ENCODE measurements around the gene FXYD1.

Gene FXYD1

DNA sequence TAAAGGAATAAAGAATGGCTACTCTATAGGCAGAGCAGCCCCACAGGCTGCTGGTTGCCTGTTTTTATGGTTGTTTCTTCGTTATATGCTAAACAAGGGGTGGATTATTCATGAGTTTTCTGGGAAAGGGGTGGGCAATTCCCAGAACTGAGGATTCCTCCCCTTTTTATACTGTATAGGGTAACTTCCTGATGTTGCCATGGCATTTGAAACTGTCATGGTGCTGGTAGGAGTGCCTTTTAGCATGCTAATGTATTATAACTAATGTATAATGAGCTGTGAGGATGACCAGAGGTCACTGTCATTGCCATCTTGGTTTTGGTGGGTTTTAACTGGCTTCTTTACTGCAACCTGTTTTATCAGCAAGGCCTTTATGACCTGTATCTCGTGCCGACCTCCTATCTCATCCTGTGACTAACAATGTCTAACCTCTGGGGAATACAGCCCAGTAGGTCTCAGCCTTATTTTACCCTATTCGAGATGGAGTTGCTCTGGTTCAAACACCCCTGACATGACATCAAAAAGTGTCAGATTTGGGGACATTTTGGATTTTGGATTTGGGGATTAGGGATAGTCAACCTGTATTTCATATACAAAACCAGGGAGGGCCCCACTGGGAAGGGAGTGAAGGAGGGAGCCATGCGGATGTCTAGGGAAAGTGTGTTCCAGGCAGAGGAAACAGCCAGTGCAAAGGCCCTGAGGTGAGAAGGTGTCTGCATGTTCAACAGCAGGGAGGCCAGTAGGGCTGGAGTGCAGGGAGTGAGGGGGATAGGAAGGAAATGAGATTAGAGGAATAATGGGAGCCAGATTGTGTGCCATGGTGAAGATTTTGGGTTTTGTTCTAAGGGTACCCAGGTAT is 26.8 kb downstream of the FXYD1 start:
- no peak for DNase-seq

- DNase-seq, result no peak
These were observed 27.8 kb downstream of the FXYD1 start for GRCh38 chr19:35166100-35167063.

GRCh38 chr19:35167251-35168119 is 28.9 kb downstream of the FXYD1 start:
- no peak for DNase-seq

DNA sequence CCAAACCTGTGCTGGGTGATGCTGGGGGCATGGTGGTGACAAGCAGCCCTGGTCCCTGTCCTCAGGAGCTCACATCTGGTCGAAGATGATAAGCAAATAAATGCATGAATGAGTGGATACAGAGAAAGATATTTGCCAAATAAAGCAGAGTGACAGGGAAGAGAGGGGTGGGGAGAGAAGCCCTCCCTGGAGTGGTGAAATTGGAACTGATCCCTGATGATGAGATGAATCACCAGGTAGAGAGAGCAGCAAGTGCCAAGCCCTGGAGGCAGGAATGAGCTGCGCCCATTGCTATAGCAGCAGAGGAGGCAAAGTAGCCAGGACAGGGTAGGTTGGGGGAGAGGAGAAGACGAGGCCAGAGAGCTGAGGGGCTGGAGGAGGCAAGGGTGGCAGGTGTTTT is 29.6 kb downstream of the FXYD1 start:
- no peak for DNase-seq

DNA sequence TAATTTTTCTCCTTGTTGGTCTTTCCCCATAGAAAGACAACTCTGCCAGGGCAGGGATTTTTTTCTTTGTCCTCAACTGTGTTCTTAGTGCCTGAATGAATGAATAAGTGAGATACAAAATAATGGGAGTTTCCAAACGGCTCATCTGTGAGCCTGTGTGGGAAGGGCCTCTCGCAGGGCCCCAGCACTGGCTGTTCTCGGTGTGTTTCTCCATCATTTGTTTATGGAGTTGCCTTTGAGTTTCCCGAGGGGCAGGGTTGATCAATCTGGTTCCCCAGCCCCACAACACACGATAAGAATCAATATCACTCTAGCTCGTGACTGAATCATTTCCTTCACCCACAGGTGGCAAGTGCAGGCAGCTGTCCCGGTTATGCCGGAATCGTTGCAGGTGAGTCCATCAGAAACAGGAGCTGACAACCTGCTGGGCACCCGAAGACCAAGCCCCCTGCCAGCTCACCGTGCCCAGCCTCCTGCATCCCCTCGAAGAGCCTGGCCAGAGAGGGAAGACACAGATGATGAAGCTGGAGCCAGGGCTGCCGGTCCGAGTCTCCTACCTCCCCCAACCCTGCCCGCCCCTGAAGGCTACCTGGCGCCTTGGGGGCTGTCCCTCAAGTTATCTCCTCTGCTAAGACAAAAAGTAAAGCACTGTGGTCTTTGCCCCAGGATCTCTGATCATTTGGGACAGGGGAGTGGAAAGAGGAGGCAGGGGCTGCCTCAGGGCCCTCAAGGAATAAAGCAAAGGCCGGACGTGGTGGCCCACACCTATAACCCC is 30.8 kb downstream of the FXYD1 start:
- no peak for DNase-seq

DNA sequence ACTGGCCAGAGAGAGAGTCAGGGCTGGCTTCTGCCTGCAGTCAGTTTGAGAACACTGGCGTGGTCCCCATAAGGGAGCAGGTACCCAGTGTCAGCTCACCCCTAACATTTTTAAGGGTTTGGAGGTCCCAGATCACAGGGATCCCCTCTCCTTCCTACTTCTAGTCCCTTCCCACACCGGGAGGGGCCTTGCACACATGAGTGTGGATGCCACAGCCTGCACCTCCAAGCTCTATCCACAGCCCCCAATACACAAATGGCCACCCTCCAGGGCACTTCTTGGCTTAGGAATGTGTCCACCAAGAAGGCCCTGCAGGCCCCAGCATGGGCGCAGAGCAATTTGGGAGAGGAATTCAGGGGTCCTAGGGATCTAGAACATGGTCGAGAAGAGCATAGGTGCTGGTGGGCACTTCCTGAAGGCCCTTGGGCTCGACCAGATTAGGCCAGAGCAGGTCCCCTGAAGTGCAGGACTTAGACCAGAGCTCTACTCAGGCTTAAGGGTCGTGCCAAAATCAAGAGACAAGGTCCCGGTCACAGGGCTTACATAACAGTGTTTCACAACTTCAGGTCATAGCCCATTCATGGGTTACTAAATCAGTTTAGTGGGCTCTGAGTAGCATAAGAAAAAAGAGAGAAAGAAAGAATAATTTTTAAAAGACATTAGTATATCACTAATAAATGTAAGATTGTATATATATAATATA is 31.9 kb downstream of the FXYD1 start:
- no peak for DNase-seq

DNA sequence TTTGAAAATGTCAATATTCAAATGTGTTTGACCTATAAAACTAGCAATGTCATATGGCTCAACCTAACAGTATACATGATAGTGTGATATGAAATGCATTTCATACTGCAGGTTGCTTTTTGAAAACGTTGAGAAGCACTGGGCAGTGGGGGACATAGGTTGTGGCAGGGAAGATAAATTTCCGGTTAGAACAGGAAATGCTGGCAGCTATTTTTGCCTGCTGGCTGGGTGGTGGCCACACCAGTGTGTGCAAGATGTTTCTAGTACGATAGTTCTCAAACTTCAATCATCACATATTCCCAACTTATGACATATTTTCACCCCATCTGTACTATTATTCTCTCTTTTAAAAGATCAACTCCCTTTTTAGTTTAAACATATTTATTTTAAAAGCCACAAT is 33.1 kb downstream of the FXYD1 start:
- DNase-seq, result no peak

DNA sequence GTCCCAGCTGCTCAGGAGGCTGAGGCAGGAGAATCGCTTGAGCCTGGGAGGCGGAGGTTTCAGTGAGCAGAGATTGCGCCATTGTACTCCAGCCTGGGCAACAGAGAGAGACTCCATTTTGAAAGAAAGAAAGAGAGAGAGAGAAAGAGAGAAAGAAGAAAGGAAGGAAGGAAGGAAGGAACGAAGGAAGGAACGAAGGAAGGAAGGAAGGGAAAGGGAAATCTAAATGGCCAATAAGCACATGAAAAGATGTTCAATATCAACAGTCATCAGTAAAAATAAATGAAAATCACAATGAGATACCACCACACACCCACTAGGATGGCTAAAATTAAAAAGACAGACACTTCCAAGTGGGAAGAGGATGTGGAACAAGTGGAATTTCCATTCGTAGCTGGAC is 35.6 kb downstream of the FXYD1 start:
- no peak for DNase-seq

DNA sequence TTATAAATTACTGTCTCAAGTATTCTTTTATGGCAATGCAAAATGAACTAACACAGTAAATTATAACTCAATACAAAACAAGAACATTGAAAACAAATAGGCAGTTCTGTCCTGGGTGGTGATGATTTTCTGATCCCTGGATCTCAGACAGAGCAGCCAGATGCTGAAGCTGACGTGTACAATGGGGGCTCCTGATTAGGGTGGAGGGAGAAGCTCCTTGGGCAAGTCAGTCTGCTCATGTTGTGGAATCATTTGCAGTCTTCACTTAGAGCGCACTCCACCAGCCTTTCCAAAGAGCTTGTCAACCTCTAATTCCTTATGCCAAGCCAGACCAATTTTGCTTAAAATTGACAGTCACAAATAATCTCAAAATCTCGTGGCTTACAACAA is 37.6 kb downstream of the FXYD1 start:
- DNase-seq, result no peak

- DNase-seq, result no peak
These were observed 39.0 kb downstream of the FXYD1 start for GRCh38 chr19:35177377-35178274.

DNA sequence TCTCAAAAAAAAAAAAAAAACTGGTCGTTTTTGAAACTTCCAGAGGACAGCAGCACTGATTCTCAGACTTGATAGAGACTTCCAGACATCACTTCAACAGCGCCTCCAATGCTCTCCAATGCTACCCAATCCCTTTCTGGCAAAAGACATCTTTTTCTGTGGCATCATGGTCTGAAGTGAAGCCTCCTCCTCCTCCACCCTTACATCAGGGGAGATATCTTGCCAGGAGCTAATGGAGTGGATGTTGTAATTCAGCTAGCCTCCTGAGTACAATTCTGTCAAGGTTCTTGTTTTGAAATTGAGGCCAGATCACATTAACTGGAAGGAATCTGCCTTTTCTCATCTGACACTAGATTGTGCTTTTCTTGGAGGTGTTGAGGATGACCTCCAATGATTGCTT is 40.1 kb downstream of the FXYD1 start:
- DNase-seq, result no peak

GRCh38 chr19:35179830-35180229 is 41.2 kb downstream of the FXYD1 start:
- DNase-seq, result no peak

- no peak for DNase-seq
These were observed 42.8 kb downstream of the FXYD1 start for GRCh38 chr19:35181387-35181786.

DNA sequence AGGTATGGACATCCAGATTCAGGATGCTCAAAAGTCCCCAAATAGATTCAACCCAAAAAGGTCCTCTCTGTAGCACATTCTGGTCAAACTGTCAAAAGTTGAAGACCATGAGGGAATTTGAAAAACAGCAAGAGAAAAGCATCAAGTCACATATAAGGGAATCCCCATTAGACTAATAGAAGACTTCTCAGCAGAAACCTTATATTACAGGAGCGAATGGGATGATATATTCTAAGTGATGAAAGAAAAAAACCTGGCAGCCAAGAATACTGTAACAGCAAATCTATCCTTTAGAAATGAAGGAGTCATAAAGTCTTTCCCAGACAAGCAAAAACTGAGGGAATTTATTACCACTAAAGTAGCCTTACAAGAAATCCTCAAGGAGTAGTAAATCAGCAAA is 45.6 kb downstream of the FXYD1 start:
- DNase-seq, result no peak

GRCh38 chr19:35184884-35185283 is 46.3 kb downstream of the FXYD1 start:
- DNase-seq, result no peak
